GM18502 (cell line): ENCODE results near the gene PHACTR1.
"Not testable (repeated sequence)": the region's sequence is repeated elsewhere in the genome, so short reads cannot be mapped to it uniquely, and the experiment has no call there.

Experiments
- ATAC-seq: cut with Tn5 transposase; IDR thresholded peaks from one replicate; pipeline ENCODE4 v1.9.1; 2021; ENCODE audit warnings: mild to moderate bottlenecking; ENCODE audit not compliant: unreplicated experiment, poor library complexity

Gene PHACTR1

DNA sequence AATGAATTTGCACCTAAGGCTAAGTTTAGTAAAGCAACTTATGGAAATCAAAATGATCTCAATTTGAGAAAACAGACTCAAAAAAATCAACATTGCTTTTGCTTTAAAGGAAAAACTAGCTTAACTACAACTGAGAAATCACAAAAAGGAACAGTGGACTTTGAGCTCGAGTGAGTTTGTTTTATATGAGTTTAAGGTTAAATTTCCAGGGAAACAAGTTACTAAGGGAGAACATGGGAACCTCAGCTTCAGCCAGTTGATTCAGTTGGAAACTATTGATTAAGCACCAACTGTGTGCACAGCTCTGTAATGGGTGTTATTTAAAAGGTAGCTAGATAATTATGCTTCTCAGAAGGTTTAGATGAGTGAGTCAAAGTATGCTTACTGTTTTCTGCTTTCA is 526.0 kb downstream of the PHACTR1 start:
- no peak for ATAC-seq

DNA sequence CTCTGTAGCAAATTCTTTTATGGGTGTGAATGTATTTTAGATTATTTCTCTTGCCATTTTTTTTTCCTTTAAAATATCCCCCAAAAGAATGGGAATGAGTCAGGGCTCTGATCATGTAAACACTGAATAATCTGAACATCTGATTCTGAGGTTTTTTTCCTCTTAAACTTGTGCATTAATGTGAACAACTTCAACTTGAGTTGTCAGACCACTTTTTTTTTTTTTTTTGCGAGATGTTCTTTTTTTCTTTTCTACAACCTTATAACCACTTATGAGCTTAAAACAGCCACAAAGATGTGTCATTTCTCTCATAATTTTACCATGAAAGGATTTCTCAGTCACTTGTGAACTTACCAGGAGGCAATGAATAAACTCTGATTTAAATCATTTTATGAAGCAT is 526.5 kb downstream of the PHACTR1 start:
- no peak for ATAC-seq

DNA sequence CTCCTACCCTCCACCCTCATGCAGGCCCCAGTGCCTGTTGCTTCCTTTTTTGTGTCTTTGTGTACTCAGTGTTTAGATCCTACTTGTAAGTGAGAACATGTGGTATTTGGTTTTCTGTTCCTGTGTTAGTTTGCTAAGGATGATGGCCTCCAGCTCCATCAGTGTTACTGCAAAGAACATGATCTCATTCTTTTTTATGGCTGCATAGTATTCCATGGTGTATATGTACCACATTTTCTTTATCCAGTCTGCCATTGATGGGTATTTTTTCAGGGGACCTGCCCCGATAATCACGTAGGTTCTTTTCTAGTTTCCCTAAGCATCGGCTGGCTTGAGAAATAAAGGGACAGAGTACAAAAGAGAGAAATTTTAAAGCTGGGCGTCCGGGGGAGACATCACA is 527.2 kb downstream of the PHACTR1 start:
- ATAC-seq: not testable (repeated sequence)

DNA sequence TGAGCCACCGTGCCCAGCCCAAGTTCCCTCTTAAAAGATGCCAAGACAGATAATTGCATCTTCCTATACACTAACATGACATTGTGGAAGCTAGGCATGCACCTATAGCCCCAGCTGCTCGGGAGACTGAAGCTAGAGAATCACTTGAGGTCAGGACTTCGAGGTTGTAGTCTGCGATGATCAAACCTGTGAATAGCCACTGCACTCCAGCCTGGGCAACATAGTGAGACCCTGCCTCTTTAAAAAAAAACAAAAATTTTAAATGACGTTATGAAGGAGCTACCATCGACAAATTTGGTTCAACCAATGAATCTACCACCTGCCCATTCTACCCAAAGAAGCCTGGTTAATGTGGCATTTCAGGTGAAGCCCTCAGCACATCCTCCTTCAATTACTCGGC is 531.1 kb downstream of the PHACTR1 start:
- ATAC-seq: no peak

DNA sequence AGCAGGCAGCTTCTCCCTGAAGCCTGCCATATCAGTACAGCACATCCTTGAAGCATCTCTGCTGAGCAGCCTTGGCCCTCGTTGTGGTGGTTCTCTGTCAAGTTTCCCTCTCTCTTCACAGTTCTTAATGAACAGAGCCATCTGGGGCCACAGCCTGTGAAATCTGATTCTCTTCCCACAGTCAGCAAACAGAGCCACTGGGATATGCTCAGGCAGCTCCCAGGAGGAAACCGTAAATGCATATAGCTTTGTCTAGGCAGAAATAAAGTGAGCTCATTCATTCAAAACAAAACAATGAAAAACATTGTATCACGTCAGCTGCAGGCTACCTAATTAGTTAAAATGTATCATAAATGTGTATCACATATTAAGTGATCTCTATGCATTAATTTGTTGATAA is 531.5 kb downstream of the PHACTR1 start:
- ATAC-seq: no peak

DNA sequence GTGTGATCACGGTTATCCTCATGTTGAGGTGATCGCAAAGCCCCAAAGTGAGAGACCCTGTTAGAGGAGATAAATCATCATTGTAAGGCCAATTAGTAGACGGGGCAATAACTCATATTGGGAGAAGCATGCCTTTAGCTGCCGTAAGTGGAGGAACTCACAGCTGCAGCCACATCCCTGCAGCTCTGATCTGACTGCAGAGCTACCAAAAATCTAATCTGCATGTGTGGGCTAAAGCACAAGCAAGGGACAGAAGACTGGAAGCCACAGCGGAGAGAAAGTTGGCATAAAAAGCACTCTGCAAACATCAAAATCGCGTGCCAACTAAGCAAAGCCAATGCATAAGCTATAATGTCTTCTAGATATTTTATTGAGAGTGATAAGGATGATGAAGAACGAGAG is 532.0 kb downstream of the PHACTR1 start:
- no peak for ATAC-seq

DNA sequence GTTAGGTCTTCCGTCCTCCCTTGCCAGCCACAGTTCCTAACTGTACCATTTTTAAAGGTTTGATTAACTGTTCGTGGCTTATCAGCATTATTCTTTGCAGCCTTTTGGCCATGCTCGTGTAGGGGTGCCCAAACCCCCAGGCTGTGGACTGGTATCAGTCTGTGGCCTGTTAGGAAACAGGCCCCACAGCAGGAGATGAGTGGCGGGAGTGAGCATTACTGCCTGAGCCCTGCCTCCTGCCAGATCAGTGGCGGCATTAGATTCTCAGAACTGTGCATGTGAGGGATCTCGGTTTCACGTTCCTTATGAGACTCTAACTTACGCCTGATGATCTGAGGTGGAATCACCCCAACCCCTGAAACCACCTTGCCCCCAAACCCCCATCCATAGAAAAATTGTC is 532.4 kb downstream of the PHACTR1 start:
- ATAC-seq: no peak

DNA sequence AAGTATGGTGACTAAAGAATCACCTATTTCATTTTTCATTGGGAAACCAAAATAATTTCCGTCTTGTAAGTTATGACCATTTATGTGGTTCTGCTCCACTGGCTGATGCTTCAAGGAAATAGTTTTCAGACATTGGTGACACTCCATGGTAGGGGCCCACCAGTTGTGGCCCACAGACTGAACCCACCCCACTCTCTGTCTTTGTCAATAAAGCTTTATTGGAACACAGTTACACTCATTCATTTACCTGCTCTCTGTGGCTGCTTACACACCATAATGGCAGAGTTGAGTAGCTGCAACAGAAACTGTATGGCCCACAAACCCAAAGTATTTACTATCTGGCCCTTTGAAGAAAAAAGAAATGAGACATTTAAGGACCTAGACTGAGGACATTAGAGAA is 533.2 kb downstream of the PHACTR1 start:
- ATAC-seq: no peak

DNA sequence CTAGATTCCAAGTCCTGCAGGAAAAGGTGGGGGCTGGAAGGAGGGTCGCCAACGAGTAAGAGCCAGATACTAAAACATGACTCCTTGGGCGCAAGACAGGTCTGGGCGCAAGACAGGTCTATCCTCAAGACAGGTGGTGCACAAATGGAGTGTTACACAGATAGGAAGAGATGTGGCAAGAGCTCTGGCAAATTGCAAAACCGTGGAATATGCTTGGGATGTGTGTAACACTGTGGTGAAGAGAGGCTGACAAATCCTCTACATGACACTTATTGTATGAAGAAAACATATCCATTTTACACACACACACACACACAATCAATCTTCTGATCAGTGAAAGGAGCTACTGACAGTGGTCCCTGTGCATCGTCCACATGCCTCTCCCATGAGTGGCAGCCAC is 534.1 kb downstream of the PHACTR1 start:
- ATAC-seq: no peak

DNA sequence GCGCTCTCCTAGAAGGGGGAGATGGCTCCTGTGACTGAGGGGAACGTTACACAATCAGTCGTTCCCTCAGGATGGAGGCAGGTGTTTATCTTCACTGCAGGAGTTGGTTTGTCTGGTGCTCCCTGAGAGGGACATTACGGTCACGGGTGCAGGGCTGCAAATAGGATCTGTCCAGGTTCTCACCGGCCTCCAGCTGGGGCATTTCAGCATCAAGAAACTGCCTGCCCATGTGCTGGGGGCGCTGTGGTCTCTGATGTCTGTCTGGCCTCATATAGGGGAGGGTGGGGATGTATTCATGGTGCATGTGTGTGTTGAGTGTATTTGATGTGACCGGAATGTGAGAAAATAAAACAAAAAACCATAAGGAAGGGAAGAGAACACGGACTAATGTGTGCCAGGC is 534.7 kb downstream of the PHACTR1 start:
- ATAC-seq: no peak

DNA sequence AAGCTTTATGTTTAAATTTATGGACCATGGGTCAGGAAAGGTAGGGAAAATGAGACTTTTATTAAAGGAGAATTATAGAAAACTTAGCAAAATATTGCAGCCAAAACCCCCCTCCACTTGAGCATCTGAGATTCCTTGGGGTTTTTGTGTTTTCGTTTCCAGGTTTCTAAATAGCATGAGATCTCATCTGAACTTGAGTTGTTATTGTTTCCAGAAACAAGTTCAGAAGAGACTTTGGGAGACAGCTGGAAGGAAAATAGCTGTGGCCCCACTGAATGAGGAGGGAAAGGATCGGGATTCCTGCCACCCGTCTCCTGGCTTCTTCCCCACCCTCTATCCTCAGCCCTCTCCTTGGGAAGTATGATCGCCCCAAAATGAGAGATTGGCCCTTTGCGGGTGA is 536.2 kb downstream of the PHACTR1 start:
- ATAC-seq: no peak

DNA sequence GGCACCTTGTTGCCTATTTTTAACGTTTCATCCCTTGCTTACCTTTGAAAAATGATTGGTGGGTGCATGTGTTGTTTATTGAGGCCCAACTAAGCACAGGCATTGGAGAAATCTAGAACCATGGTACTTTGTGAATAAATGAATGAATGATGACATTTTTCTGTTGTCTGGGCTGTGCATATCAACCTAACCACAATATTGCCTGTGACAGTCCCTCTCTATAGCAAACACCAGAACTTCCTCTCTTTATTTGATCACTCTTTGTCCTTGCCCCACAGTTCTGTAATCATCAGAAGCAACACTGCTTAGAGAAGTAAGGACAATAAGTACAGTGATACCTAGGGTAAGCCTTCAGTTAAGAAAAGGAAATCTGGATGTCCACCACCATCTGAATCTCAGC is 536.7 kb downstream of the PHACTR1 start:
- no peak for ATAC-seq

DNA sequence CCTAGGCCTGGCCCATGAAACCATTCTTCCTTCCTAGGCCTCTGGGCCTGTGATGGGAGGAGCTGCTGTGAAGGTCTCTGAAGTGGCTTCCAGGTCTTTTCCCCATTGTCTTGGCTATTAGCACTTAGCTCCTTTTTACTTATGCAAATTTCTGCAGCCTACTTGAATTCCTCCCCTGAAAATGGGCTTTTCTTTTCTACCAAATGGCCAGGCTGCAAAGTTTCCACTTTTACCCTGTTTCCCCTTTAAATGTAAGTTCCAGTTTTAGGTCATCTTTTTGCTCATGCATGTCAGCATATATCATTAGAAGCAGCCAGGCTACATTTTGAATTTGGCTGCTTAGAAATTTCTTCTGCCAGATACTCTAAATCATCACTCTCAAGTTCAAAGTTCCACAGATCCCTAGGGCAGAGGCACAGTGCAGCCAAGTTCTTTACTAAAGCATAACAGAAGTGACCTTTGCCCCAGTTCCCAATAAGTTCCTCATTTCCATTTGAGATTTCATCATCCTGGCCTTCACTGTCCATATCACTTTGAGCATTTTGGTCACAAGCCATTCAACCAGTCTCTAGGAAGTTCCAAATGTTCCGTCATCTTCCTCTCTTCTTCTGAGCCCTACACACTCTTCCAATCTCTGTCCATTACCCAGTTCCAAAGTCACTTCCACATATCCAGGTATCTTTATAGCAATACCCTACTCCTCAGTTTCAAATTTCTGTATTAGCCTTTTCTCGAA is 539.9 kb downstream of the PHACTR1 start:
- ATAC-seq: no peak

DNA sequence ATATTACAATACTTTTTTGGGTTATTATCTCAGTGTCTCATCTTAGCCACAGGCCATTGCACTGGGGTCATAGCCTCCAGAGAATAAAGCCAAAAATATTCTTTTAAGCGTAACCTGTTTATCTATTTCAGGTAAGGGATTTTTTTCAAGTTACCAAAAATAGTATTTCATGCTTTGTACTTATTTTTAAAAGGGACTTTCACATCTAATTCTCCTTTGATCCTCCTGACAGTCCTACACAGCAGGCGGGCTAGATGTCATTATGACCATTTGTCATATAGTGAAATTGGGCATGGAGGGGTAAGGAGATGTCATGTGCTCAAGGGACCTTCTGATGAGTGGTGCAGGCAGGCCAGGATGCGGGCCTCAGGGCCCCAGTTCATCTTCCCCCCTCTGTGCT is 542.8 kb downstream of the PHACTR1 start:
- peak; percentile 48 for ATAC-seq

DNA sequence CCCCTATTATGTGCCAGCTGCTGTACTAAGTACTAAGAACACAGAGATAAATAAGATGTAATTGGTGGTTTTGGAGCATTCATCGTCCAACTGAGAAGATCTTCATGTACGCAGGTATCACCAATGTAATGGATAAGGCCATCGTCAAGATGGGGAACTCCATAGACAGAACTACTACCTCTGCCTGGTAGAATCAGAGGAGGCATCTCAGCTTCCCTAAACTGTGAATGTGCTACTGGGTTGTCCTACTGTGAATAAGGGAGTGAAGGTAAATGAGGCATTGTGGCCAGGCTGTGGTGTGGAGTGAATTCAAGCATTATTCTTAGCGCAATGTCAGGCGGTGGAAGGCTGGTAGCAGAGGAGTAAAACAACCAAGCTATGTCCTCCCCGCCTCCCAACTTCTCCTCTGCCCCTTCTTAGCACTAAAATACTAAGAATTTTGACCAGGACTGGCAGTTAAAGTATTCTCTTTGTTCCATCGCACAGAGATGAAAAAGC is 543.6 kb downstream of the PHACTR1 start:
- no peak for ATAC-seq

DNA sequence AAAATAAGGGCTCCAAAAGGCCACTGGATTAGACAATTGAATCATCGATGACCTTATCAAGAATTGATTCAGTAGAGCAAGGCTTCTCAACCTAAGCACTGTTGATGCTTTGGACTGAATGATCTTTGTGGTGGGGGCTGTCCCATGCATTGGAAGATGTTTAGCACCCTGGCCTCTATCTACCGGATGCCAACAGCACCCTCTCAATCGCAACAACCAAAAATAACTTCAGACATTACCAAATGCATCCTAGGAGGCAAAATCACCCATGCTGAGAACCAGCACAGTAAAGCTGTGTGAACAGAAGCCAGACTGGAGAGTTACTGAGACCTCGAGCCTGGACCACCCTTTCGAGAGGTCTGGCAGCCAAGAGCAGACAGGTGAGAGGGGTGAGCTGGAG is 544.3 kb downstream of the PHACTR1 start:
- no peak for ATAC-seq

DNA sequence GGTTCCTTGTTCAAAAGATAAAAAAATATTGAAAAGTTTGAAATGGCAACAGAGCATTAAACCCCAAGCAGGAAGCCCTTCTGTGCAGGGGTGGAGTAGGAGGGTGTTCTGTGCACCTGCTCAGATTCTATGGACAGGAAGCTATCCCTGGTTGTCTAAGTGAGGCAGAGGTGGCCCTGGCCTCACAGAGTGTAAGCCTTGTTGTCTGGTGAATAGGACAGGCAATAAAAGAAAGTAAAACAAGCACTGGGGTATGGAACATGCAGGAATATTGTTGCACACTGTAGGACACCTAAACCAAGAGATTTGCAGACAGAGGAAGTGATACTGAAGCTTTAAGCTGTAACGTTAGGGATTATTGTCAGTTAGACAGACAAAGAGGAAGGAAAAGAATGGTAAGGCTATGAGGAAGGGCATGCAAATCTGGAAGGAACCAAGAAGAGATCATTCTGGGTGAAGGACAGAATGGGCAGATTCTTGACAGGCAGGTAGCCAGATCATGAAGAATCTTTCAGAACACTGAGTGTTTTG is 545.0 kb downstream of the PHACTR1 start:
- ATAC-seq: peak; percentile 70

DNA sequence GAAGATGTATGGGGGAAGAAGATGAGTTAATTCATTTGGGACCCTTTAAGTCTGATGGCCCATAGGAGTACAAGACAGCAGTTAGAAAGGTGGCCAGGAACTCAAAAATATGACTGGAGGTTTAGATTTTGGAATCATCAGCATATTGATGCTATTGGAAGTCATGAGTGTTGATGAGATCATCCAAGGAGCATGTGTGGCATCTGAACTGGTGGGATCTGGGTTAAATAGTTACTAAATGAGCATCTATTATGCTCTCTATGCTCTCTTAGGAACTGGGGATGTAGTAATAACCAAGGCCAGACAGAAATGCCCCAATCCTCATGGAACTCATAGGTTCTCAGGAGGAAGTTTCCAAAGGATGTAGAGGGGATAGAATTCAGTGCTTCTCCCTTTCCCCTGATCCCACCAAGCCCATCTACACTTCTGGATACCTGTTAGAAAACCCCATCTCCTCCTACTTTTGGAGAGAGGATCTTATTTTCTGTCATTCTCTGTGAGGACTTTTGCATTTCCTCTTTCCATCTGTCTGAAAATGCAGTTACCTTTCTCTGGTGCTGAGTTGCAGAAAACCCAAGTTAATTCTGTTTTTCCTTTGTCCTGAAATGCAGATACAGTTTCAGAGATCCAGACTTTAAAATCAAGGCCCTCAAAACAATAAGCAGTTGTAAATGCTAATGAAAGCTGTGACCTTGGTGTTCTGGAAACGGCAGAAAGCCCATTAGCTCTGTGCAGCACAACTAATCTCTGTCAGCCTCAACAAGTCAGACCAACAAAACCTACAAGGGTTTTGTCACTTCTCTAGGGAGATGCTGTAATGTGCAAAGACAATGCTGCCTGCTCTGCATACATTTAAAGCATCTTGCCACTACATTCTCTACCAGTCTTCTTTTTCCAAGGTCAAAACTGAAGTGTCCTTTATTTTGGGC is 546.0 kb downstream of the PHACTR1 start:
- ATAC-seq: no peak

DNA sequence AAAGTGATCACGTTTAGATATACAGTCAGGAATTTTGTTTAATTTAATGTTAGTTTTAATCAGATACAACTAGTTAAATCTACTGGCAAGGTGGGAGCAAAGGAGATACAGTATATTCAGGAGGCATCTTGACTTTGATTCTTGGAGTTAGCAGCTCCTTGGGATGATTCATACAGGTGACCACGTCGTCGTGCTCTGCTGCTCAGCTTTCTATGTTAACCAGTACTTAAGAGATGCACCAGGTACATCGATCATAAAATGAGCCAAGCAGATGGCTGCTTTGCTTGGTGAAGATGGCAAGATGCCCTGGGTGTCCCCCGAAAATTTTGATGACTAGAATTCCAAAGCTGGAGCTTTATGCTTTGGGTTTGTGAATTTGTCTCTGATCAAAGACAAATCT is 547.1 kb downstream of the PHACTR1 start:
- ATAC-seq: no peak

DNA sequence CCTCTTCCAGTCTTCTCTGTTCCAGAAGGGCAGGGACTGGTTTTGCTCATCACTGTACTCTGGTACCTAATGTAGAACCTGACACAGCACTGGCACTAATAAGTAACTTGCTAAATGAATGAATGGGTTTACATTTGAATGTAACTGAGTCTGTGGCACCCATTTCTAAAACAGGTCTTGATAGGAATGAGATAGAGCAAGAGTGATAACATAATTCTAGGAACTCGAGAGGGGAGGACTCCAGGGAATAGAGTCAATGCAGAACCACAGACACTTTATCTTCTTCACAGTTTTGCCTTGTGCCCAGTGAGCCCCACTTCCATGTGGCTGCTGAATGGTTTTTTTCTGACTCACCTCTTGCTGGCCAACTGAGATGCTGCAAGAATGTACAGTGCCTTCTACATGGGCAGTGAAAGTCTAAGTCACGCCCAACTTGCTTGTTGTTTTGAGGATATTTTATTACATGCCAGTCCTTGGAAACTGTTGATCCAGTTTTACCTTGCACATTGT is 550.6 kb downstream of the PHACTR1 start:
- no peak for ATAC-seq

DNA sequence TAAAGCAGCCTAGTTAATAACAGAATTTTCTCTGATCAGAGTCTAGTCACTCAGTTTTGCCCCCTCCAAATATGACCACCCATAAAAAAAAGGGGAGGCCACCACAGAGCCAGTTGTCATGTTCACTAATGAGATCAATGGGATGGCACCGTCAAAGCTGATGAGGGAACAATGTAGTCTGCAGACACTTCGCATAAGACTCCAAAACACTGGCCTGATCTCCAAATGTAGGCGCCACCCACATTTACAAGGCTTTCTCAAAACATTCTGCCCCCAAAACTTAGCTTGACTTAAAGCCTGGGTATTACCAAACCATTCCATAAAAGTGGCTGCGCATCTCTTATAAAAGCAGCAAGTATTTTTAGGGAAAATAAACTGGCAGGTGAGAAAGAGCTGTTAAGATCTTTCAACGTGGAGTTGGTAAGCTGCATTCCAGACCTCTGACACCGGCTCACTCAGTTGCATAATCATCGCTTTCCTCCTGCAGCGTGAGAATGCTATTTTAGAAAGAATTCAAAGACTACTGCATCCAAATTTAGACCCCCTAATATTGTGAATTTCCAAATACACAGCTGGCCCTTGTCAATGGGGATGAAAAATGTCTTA is 552.4 kb downstream of the PHACTR1 start:
- ATAC-seq: no peak
